Left ventricle myocardium inferior (tissue), 1 donor: ENCODE results near the gene SLC23A1. TPM values are rescaled to one million over a fixed set of nuclear protein-coding genes. Genes with fewer than 3 reads are reported as not detected.

Experiments used
- DNase-seq: peaks from one replicate; pipeline ENCODE4 v3.0.0-alpha.2; 2020
- H3K27ac ChIP-seq: fragments of 200-600 bp; replicated peaks from 2 replicates; pipeline ENCODE4 v1.8.0; 2021
- H3K27me3 ChIP-seq: fragments of 200-600 bp; 2 replicates; pipeline ENCODE4 v1.8.0; 2021; ENCODE audit warnings: low read depth
- H3K36me3 ChIP-seq: fragments of 200-600 bp; 2 replicates; pipeline ENCODE4 v1.8.0; 2021
- H3K4me1 ChIP-seq: fragments of 200-600 bp; 2 replicates; pipeline ENCODE4 v1.8.0; 2021
- H3K4me3 ChIP-seq: fragments of 200-600 bp; 2 replicates; pipeline ENCODE4 v1.8.0; 2021; ENCODE audit warnings: mild to moderate bottlenecking, moderate library complexity
- H3K9me3 ChIP-seq: fragments of 200-600 bp; replicated peaks from 2 replicates; pipeline ENCODE4 v1.8.0; 2021
- CTCF ChIP-seq: fragments of 200-600 bp; IDR thresholded peaks from 2 replicates; pipeline ENCODE4 v1.8.0; 2021; ENCODE audit warnings: antibody characterized with exemption, mild to moderate bottlenecking, borderline replicate concordance
- intact Hi-C: fragments of 100-400 bp; cut with micrococcal nuclease; formaldehyde crosslinking; loops from one replicate; pipeline ENCODE4 v1.11.0; 2022
- total RNA-seq: library from RNA; stranded (reverse); fragmentation: NEBNext Ultra II Directional; extraction: Animal tissue kit (Norgen Biotek cat#: 25700); gene quantifications from one replicate; pipeline ENCODE4 v1.2.1, GENCODE V29; 2021
- donor health status: DM: no; HTN: yes; CAD: no; lungs with severe emphysema.

The SLC23A1 gene
- total RNA-seq, 1 donor from 2014 or later = not detected

GRCh38 chr5:139415869-139416268, 32.8 kb upstream of the SLC23A1 start:
- H3K27ac ChIP-seq = peak overlapping the region; percentile 91
- peaks cover 79% of the 10 kb centered on the region for H3K4me1 ChIP-seq
- no peak for DNase-seq
- no peaks in the 10 kb centered on the region for H3K27me3 ChIP-seq
- TF ChIP-seq CTCF = no peak
- intact Hi-C loops = no loop called here
- H3K36me3 ChIP-seq = peaks cover 14% of the 10 kb centered on the region
- no peaks in the 10 kb centered on the region for H3K9me3 ChIP-seq
- no peak overlapping the region for H3K4me3 ChIP-seq

GRCh38 chr5:139415221-139415861, 32.2 kb upstream of the SLC23A1 start:
- H3K4me3 ChIP-seq = no peak overlapping the region
- no peak for TF ChIP-seq CTCF
- H3K9me3 ChIP-seq = no peaks in the 10 kb centered on the region
- H3K4me1 ChIP-seq = peaks cover 82% of the 10 kb centered on the region
- intact Hi-C loops = no loop called here
- peak; percentile 65 for DNase-seq
- H3K27ac ChIP-seq = peak overlapping the region; percentile 91
- H3K36me3 ChIP-seq = peaks cover 14% of the 10 kb centered on the region
- no peaks in the 10 kb centered on the region for H3K27me3 ChIP-seq

GRCh38 chr5:139414581-139415130, 31.6 kb upstream of the SLC23A1 start:
- Histone ChIP-seq H3K4me1 (peaks cover 82% of the 10 kb centered on the region), H3K36me3 (peaks cover 14% of the 10 kb centered on the region), H3K27ac (peak overlapping the region; percentile 91), H3K4me3 (no peak overlapping the region), H3K27me3 (no peaks in the 10 kb centered on the region), H3K9me3 (no peaks in the 10 kb centered on the region)
- intact Hi-C loops = no loop called here
- DNase-seq = no peak
- TF ChIP-seq CTCF = no peak

DNA sequence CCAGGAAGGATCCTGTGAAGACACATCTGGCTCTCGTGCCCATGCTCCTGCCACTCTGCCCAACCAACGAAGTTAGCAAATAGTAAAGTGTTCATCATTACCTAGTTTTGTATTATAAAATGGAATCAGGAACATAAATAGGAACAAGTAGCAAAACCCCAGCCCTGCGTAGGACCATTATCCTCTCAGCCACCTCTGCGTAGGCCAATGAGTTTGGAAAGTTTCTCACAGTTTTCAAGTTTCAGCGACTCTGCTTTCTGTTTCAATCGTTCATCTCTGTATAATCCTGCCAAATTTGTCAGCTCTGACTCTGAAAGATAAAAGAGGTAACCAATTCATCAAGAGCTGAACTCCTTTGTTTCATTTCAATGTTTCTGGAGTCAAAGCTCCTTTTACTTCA, 30.9 kb upstream of the SLC23A1 start:
- intact Hi-C loops = no loop called here

GRCh38 chr5:139413153-139413552, 30.1 kb upstream of the SLC23A1 start:
- intact Hi-C loops = no loop called here
- peaks cover 67% of the 10 kb centered on the region for H3K4me1 ChIP-seq
- no peak for TF ChIP-seq CTCF
- no peaks in the 10 kb centered on the region for H3K9me3 ChIP-seq
- H3K27me3 ChIP-seq = no peaks in the 10 kb centered on the region
- H3K27ac ChIP-seq = peak overlapping the region; percentile 91
- DNase-seq = no peak
- H3K4me3 ChIP-seq = no peak overlapping the region
- H3K36me3 ChIP-seq = peaks cover 14% of the 10 kb centered on the region

More for the DNA sequence above, 30.9 kb upstream of the SLC23A1 start:
- H3K4me1 ChIP-seq = peaks cover 75% of the 10 kb centered on the region
- peak overlapping the region; percentile 91 for H3K27ac ChIP-seq
- no peak for TF ChIP-seq CTCF
- H3K4me3 ChIP-seq = no peak overlapping the region
- H3K9me3 ChIP-seq = no peaks in the 10 kb centered on the region
- DNase-seq = no peak
- peaks cover 14% of the 10 kb centered on the region for H3K36me3 ChIP-seq
- no peaks in the 10 kb centered on the region for H3K27me3 ChIP-seq
